ENCODE data around the gene LRP3.

Gene LRP3

GRCh38 chr19:33247441-33247819 lies 53.3 kb downstream of the LRP3 start:
- no peak for DNase-seq (ENCODE audit: low read depth, low spot score)
- no CpG with 5 or more reads among the region's 1 CpG for WGBS (ENCODE audit: insufficient coverage, insufficient read length)
- no peak overlapping the region for H3K27ac ChIP-seq (ENCODE audit: low read length)
- no peak overlapping the region for H3K4me3 ChIP-seq (ENCODE audit: low read length)
- H3K9me3 ChIP-seq (ENCODE audit: control insufficient read depth, insufficient read depth, low read length), result no peaks in the 10 kb centered on the region
- H3K36me3 ChIP-seq (ENCODE audit: control insufficient read depth, insufficient read depth, low read length), result no peaks in the 10 kb centered on the region
- no peaks in the 10 kb centered on the region for H3K27me3 ChIP-seq (ENCODE audit: control insufficient read depth, insufficient read depth, low read length)
- H3K4me1 ChIP-seq (ENCODE audit: control insufficient read depth, insufficient read depth, low read length), result peaks cover 3% of the 10 kb centered on the region; the same call in 1 of the 2 replicates

GRCh38 chr19:33248104-33248503 lies 54.0 kb downstream of the LRP3 start:
- DNase-seq (ENCODE audit: low read depth, low spot score), result no peak
- Histone ChIP-seq H3K9me3 (ENCODE audit: control insufficient read depth, insufficient read depth, low read length) (no peaks in the 10 kb centered on the region), H3K27ac (ENCODE audit: low read length) (no peak overlapping the region), H3K27me3 (ENCODE audit: control insufficient read depth, insufficient read depth, low read length) (no peaks in the 10 kb centered on the region), H3K36me3 (ENCODE audit: control insufficient read depth, insufficient read depth, low read length) (no peaks in the 10 kb centered on the region), H3K4me3 (ENCODE audit: low read length) (no peak overlapping the region), H3K4me1 (ENCODE audit: control insufficient read depth, insufficient read depth, low read length) (peaks cover 3% of the 10 kb centered on the region; the same call in 1 of the 2 replicates)
- no CpG with 5 or more reads among the region's 8 CpGs for WGBS (ENCODE audit: insufficient coverage, insufficient read length)

- no peak overlapping the region for H3K27ac ChIP-seq (ENCODE audit: low read length)
- DNase-seq (ENCODE audit: low read depth, low spot score), result no peak
- WGBS (ENCODE audit: insufficient coverage, insufficient read length), result no CpG with 5 or more reads among the region's 11 CpGs
- no peak overlapping the region for H3K4me3 ChIP-seq (ENCODE audit: low read length)
- peaks cover 3% of the 10 kb centered on the region; the same call in 1 of the 2 replicates for H3K4me1 ChIP-seq (ENCODE audit: control insufficient read depth, insufficient read depth, low read length)
- no peaks in the 10 kb centered on the region for H3K27me3 ChIP-seq (ENCODE audit: control insufficient read depth, insufficient read depth, low read length)
- no peaks in the 10 kb centered on the region for H3K36me3 ChIP-seq (ENCODE audit: control insufficient read depth, insufficient read depth, low read length)
- H3K9me3 ChIP-seq (ENCODE audit: control insufficient read depth, insufficient read depth, low read length), result no peaks in the 10 kb centered on the region
Observed at GRCh38 chr19:33248553-33248953, 54.4 kb downstream of the LRP3 start.

- no peak for DNase-seq (ENCODE audit: low read depth, low spot score)
- WGBS (ENCODE audit: insufficient coverage, insufficient read length), result no CpG with 5 or more reads among the region's 28 CpGs
Observed at GRCh38 chr19:33248954-33249613, 55.0 kb downstream of the LRP3 start.

GRCh38 chr19:33249740-33250366 lies 55.7 kb downstream of the LRP3 start:
- Histone ChIP-seq H3K27me3 (ENCODE audit: control insufficient read depth, insufficient read depth, low read length) (no peaks in the 10 kb centered on the region), H3K9me3 (ENCODE audit: control insufficient read depth, insufficient read depth, low read length) (no peaks in the 10 kb centered on the region), H3K4me3 (ENCODE audit: low read length) (no peak overlapping the region), H3K36me3 (ENCODE audit: control insufficient read depth, insufficient read depth, low read length) (no peaks in the 10 kb centered on the region), H3K27ac (ENCODE audit: low read length) (no peak overlapping the region), H3K4me1 (ENCODE audit: control insufficient read depth, insufficient read depth, low read length) (peaks cover 3% of the 10 kb centered on the region; the same call in 1 of the 2 replicates)
- no peak for DNase-seq (ENCODE audit: low read depth, low spot score)
- no CpG with 5 or more reads among the region's 3 CpGs for WGBS (ENCODE audit: insufficient coverage, insufficient read length)

More at GRCh38 chr19:33248954-33249613, 55.0 kb downstream of the LRP3 start:
- H3K9me3 ChIP-seq (ENCODE audit: control insufficient read depth, insufficient read depth, low read length), result no peaks in the 10 kb centered on the region
- peaks cover 3% of the 10 kb centered on the region; the same call in 1 of the 2 replicates for H3K4me1 ChIP-seq (ENCODE audit: control insufficient read depth, insufficient read depth, low read length)
- H3K27me3 ChIP-seq (ENCODE audit: control insufficient read depth, insufficient read depth, low read length), result no peaks in the 10 kb centered on the region
- H3K4me3 ChIP-seq (ENCODE audit: low read length), result no peak overlapping the region
- H3K36me3 ChIP-seq (ENCODE audit: control insufficient read depth, insufficient read depth, low read length), result no peaks in the 10 kb centered on the region
- no peak overlapping the region for H3K27ac ChIP-seq (ENCODE audit: low read length)

GRCh38 chr19:33250500-33250899 lies 56.4 kb downstream of the LRP3 start:
- Histone ChIP-seq H3K36me3 (ENCODE audit: control insufficient read depth, insufficient read depth, low read length) (no peaks in the 10 kb centered on the region), H3K4me1 (ENCODE audit: control insufficient read depth, insufficient read depth, low read length) (peaks cover 3% of the 10 kb centered on the region; the same call in 1 of the 2 replicates), H3K4me3 (ENCODE audit: low read length) (no peak overlapping the region), H3K9me3 (ENCODE audit: control insufficient read depth, insufficient read depth, low read length) (no peaks in the 10 kb centered on the region), H3K27me3 (ENCODE audit: control insufficient read depth, insufficient read depth, low read length) (no peaks in the 10 kb centered on the region), H3K27ac (ENCODE audit: low read length) (no peak overlapping the region)
- WGBS (ENCODE audit: insufficient coverage, insufficient read length), result no CpG with 5 or more reads among the region's 1 CpG
- no peak for DNase-seq (ENCODE audit: low read depth, low spot score)

GRCh38 chr19:33251076-33251475 lies 56.9 kb downstream of the LRP3 start:
- no peak for DNase-seq (ENCODE audit: low read depth, low spot score)
- WGBS (ENCODE audit: insufficient coverage, insufficient read length), result no CpG with 5 or more reads among the region's 12 CpGs
- Histone ChIP-seq H3K9me3 (ENCODE audit: control insufficient read depth, insufficient read depth, low read length) (no peaks in the 10 kb centered on the region), H3K27me3 (ENCODE audit: control insufficient read depth, insufficient read depth, low read length) (no peaks in the 10 kb centered on the region), H3K4me1 (ENCODE audit: control insufficient read depth, insufficient read depth, low read length) (peaks cover 3% of the 10 kb centered on the region; the same call in 1 of the 2 replicates), H3K4me3 (ENCODE audit: low read length) (no peak overlapping the region), H3K36me3 (ENCODE audit: control insufficient read depth, insufficient read depth, low read length) (no peaks in the 10 kb centered on the region), H3K27ac (ENCODE audit: low read length) (no peak overlapping the region)

GRCh38 chr19:33251526-33252090 lies 57.5 kb downstream of the LRP3 start:
- no peak overlapping the region for H3K27ac ChIP-seq (ENCODE audit: low read length)
- H3K36me3 ChIP-seq (ENCODE audit: control insufficient read depth, insufficient read depth, low read length), result no peaks in the 10 kb centered on the region
- no peaks in the 10 kb centered on the region for H3K9me3 ChIP-seq (ENCODE audit: control insufficient read depth, insufficient read depth, low read length)
- no peak overlapping the region for H3K4me3 ChIP-seq (ENCODE audit: low read length)
- no peaks in the 10 kb centered on the region for H3K27me3 ChIP-seq (ENCODE audit: control insufficient read depth, insufficient read depth, low read length)
- WGBS (ENCODE audit: insufficient coverage, insufficient read length), result no CpG with 5 or more reads among the region's 17 CpGs
- H3K4me1 ChIP-seq (ENCODE audit: control insufficient read depth, insufficient read depth, low read length), result peaks cover 3% of the 10 kb centered on the region; the same call in 1 of the 2 replicates
- DNase-seq (ENCODE audit: low read depth, low spot score), result no peak

GRCh38 chr19:33252418-33252962 lies 58.4 kb downstream of the LRP3 start:
- Histone ChIP-seq H3K27me3 (ENCODE audit: control insufficient read depth, insufficient read depth, low read length) (no peaks in the 10 kb centered on the region), H3K9me3 (ENCODE audit: control insufficient read depth, insufficient read depth, low read length) (no peaks in the 10 kb centered on the region), H3K4me3 (ENCODE audit: low read length) (no peak overlapping the region), H3K36me3 (ENCODE audit: control insufficient read depth, insufficient read depth, low read length) (no peaks in the 10 kb centered on the region), H3K4me1 (ENCODE audit: control insufficient read depth, insufficient read depth, low read length) (peaks cover 3% of the 10 kb centered on the region; the same call in 1 of the 2 replicates), H3K27ac (ENCODE audit: low read length) (no peak overlapping the region)
- no CpG with 5 or more reads among the region's 4 CpGs for WGBS (ENCODE audit: insufficient coverage, insufficient read length)
- DNase-seq (ENCODE audit: low read depth, low spot score), result no peak

GRCh38 chr19:33252971-33253370 lies 58.8 kb downstream of the LRP3 start:
- Histone ChIP-seq H3K4me3 (ENCODE audit: low read length) (no peak overlapping the region), H3K27me3 (ENCODE audit: control insufficient read depth, insufficient read depth, low read length) (no peaks in the 10 kb centered on the region), H3K27ac (ENCODE audit: low read length) (no peak overlapping the region), H3K9me3 (ENCODE audit: control insufficient read depth, insufficient read depth, low read length) (no peaks in the 10 kb centered on the region), H3K4me1 (ENCODE audit: control insufficient read depth, insufficient read depth, low read length) (peaks cover 3% of the 10 kb centered on the region; the same call in 1 of the 2 replicates), H3K36me3 (ENCODE audit: control insufficient read depth, insufficient read depth, low read length) (no peaks in the 10 kb centered on the region)
- no CpG with 5 or more reads among the region's 8 CpGs for WGBS (ENCODE audit: insufficient coverage, insufficient read length)
- no peak for DNase-seq (ENCODE audit: low read depth, low spot score)
